Neural cell (in vitro differentiated cells): ENCODE measurements around the gene LRMDA. TPM values are rescaled to one million over a fixed set of nuclear protein-coding genes. Genes with fewer than 3 reads are reported as not detected.

Source experiments
- H2AFZ ChIP-seq: fragments of 200-600, 300-800 bp; sonication (generic), shearing (Covaris generic); 2 replicates; pipeline ENCODE4 v1.6.0; 2014; ENCODE audit warnings: low read depth, mild to moderate bottlenecking, antibody characterized with exemption, low read length, moderate library complexity
- H3F3A ChIP-seq: fragments of 200-600 bp; shearing (Covaris generic); 2 replicates; pipeline ENCODE4 v1.6.1; 2016; ENCODE audit warnings: mild to moderate bottlenecking, moderate library complexity, mixed read lengths, antibody characterized with exemption, low read length; ENCODE audit not compliant: insufficient read depth, poor library complexity, severe bottlenecking
- H3K27ac ChIP-seq: fragments of 200-600, 300-800 bp; sonication (generic), shearing (Covaris generic); 2 replicates; pipeline ENCODE4 v1.5.1; 2014; ENCODE audit warnings: mild to moderate bottlenecking, low read length, moderate library complexity
- H3K27me3 ChIP-seq: fragments of 300-800, 200-600 bp; sonication (generic), shearing (Covaris generic); 2 replicates; pipeline ENCODE4 v1.6.0; 2014; ENCODE audit warnings: mild to moderate bottlenecking, low read depth, low read length, moderate library complexity; ENCODE audit not compliant: insufficient read depth
- H3K36me3 ChIP-seq: fragments of 300-800, 200-600 bp; sonication (generic), shearing (Covaris generic); 2 replicates; pipeline ENCODE4 v1.5.1; 2014; ENCODE audit warnings: mild to moderate bottlenecking, antibody characterized with exemption, low read length, moderate library complexity; ENCODE audit not compliant: insufficient read depth
- H3K4me2 ChIP-seq: fragments of 300-800, 200-600 bp; sonication (generic), shearing (Covaris generic); 2 replicates; pipeline ENCODE4 v1.6.0; 2014; ENCODE audit warnings: mild to moderate bottlenecking, low read length
- H3K4me3 ChIP-seq: fragments of 300-800, 200-600 bp; sonication (generic), shearing (Covaris generic); 2 replicates; pipeline ENCODE4 v1.5.1; 2014; ENCODE audit warnings: mild to moderate bottlenecking, low read length, moderate library complexity
- H3K79me2 ChIP-seq: fragments of 200-600 bp; shearing (Covaris generic); replicated peaks from 2 replicates; pipeline ENCODE4 v1.6.0; 2014; ENCODE audit warnings: mild to moderate bottlenecking, low read length, moderate library complexity; ENCODE audit not compliant: insufficient read depth
- H3K9ac ChIP-seq: fragments of 300-800, 200-600 bp; sonication (generic), shearing (Covaris generic); 2 replicates; pipeline ENCODE4 v1.6.1; 2016; ENCODE audit warnings: mild to moderate bottlenecking, low read length, mixed read lengths
- H3K9me2 ChIP-seq: fragments of 200-600 bp; shearing (Covaris generic); 2 replicates; pipeline ENCODE4 v1.6.1; 2016; ENCODE audit warnings: mild to moderate bottlenecking, low read length, mixed read lengths; ENCODE audit not compliant: insufficient read depth
- H3K9me3 ChIP-seq: fragments of 200-600, 300-800 bp; sonication (generic), shearing (Covaris generic); 2 replicates; pipeline ENCODE4 v1.6.1; 2016; ENCODE audit warnings: mild to moderate bottlenecking, mixed run types, low read length, moderate library complexity, mixed read lengths
- H4K20me1 ChIP-seq: fragments of 200-600 bp; shearing (Covaris generic); 2 replicates; pipeline ENCODE4 v1.6.1; 2016; ENCODE audit warnings: mild to moderate bottlenecking, mixed run types; ENCODE audit not compliant: insufficient read depth
- CTCF ChIP-seq: fragments of 450-650 bp; IDR thresholded peaks from 2 replicates; pipeline ENCODE4 v1.5.1; 2014; ENCODE audit warnings: antibody characterized with exemption, mild to moderate bottlenecking, moderate library complexity; ENCODE audit not compliant: poor library complexity, severe bottlenecking
- EP300 ChIP-seq: fragments of 450-650 bp; conservative IDR thresholded peaks from 2 replicates; pipeline ENCODE4 v1.6.1; 2014; ENCODE audit warnings: antibody characterized with exemption, mild to moderate bottlenecking, moderate library complexity; ENCODE audit not compliant: poor library complexity, severe bottlenecking
- EZH2 ChIP-seq: fragments of 200-600, 300-800 bp; shearing (Covaris generic), sonication (generic); IDR thresholded peaks from 2 replicates; pipeline ENCODE4 v1.6.1; 2014; ENCODE audit warnings: antibody characterized with exemption, low read length, borderline replicate concordance, mild to moderate bottlenecking; ENCODE audit not compliant: insufficient read depth, poor library complexity, severe bottlenecking
- MXI1 ChIP-seq: fragments of 450-650 bp; conservative IDR thresholded peaks from 2 replicates; pipeline ENCODE4 v1.6.1; 2014; ENCODE audit warnings: antibody characterized with exemption, mild to moderate bottlenecking; ENCODE audit not compliant: poor library complexity, severe bottlenecking
- POLR2AphosphoS5 ChIP-seq: IDR thresholded peaks from 2 replicates; pipeline ENCODE4 v1.6.1; 2012
- RAD21 ChIP-seq: fragments of 450-650 bp; conservative IDR thresholded peaks from 2 replicates; pipeline ENCODE4 v1.6.1; 2014; ENCODE audit warnings: antibody characterized with exemption, mild to moderate bottlenecking, moderate library complexity
- REST ChIP-seq: IDR thresholded peaks from 2 replicates; pipeline ENCODE4 v1.6.1; 2012; ENCODE audit warnings: borderline replicate concordance
- SMC3 ChIP-seq: fragments of 450-650 bp; conservative IDR thresholded peaks from 2 replicates; pipeline ENCODE4 v1.6.1; 2014; ENCODE audit warnings: antibody characterized with exemption, mild to moderate bottlenecking, moderate library complexity; ENCODE audit not compliant: poor library complexity
- TAF1 ChIP-seq: IDR thresholded peaks from 2 replicates; pipeline ENCODE4 v1.6.1; 2012; ENCODE audit warnings: low read depth
- polyA plus RNA-seq: library from polyadenylated mRNA; depleted of rRNA; stranded (reverse); fragments of >200 nt; gene quantifications from 2 replicates; pipeline ENCODE4 v1.2.3, GENCODE V29; 2014

LRMDA gene
- polyA plus RNA-seq, 1 donor from 2014 or later: 5.6 TPM

- Histone ChIP-seq H3K9me2 (no peaks in the 10 kb centered on the region), H4K20me1 (no peaks in the 10 kb centered on the region), H2AFZ (no peak overlapping the region), H3K4me2 (no peak overlapping the region), H3K9ac (no peak overlapping the region), H3K79me2 (no peaks in the 10 kb centered on the region), H3K4me3 (no peak overlapping the region), H3K9me3 (peaks cover 10% of the 10 kb centered on the region), H3K27me3 (no peaks in the 10 kb centered on the region), H3K36me3 (no peaks in the 10 kb centered on the region), H3K27ac (no peak overlapping the region), H3F3A (no peaks in the 10 kb centered on the region)
- no peak for TF ChIP-seq MXI1
- no peak for TF ChIP-seq CTCF
- TF ChIP-seq TAF1: no peak
- no peak for TF ChIP-seq SMC3
- no peak for TF ChIP-seq REST
- TF ChIP-seq POLR2AphosphoS5: no peak
- TF ChIP-seq EP300: no peak
Observed at GRCh38 chr10:75585294-75585693, 153.9 kb downstream of the LRMDA start.

GRCh38 chr10:75586814-75587213 is 155.4 kb downstream of the LRMDA start:
- Histone ChIP-seq H3K27me3 (no peaks in the 10 kb centered on the region), H3F3A (no peaks in the 10 kb centered on the region), H4K20me1 (no peaks in the 10 kb centered on the region), H3K4me3 (no peak overlapping the region), H3K9me2 (no peaks in the 10 kb centered on the region), H3K36me3 (no peaks in the 10 kb centered on the region), H3K27ac (no peak overlapping the region), H3K9ac (no peak overlapping the region), H3K79me2 (no peaks in the 10 kb centered on the region), H2AFZ (no peak overlapping the region), H3K9me3 (peaks cover 10% of the 10 kb centered on the region), H3K4me2 (no peak overlapping the region)
- TF ChIP-seq MXI1: no peak
- TF ChIP-seq POLR2AphosphoS5: no peak
- no peak for TF ChIP-seq CTCF
- TF ChIP-seq EZH2: no peak
- TF ChIP-seq REST: no peak
- no peak for TF ChIP-seq RAD21
- TF ChIP-seq EP300: no peak
- TF ChIP-seq SMC3: no peak
- TF ChIP-seq TAF1: no peak
